NCI-H460 (cell line): ENCODE data around the gene FER. TPM values are rescaled to one million over a fixed set of nuclear protein-coding genes. Genes with fewer than 3 reads are reported as not detected.
"Not testable (repeated sequence)": the region's sequence is repeated elsewhere in the genome, so short reads cannot be mapped to it uniquely, and the experiment has no call there.

Experiments
- DNase-seq: peaks from one replicate; pipeline ENCODE4 v3.0.0-alpha.2; 2016; ENCODE audit warnings: low read depth; ENCODE audit errors: extremely low read depth
- total RNA-seq: library from RNA; depleted of rRNA; stranded (reverse); fragments of >200 nt; shearing (Covaris generic); gene quantifications from 2 replicates; pipeline ENCODE4 v1.2.3, GENCODE V29; 2014

The FER gene
- total RNA-seq, 1 experiment from 2014 or later: 14.4 TPM

DNA sequence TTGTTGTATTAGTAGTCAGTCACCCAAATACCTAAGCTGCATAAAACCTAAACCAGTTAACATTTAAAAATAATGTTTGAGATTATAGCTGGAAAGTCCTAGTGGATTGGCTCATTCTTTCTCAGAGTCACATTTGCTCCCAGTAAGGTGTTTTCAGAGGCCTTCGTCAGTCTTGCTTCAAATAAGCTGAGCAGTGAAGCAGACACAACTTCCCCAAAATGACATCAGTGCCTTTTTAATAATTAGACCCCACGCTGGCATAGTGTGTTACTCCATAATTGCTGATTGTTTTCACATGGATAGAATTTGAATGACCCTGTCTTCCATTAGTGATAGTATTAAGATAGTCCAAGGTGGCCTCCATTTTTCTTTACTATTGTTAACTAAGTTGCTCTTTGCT lies 416.3 kb downstream of the FER start:
- no peak for DNase-seq

DNA sequence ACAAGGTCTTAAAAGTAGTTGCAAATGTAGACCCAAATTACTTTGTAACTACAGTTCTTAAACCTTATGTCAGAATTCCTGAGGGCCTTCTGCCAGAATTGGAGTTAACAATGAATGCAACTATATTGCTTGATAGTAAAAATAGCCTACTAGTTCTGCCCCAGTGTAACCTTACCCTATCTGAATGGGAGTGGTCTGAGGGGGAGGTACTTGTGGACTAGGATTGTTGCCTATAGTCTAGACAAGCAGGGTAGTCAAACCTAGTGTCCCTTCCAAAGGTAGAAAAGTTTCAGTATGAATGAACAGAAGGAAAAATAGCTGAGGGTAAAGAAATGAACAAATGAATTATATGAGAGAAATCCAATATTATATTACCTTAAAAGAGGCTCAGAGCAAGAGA lies 419.9 kb downstream of the FER start:
- no peak for DNase-seq

DNA sequence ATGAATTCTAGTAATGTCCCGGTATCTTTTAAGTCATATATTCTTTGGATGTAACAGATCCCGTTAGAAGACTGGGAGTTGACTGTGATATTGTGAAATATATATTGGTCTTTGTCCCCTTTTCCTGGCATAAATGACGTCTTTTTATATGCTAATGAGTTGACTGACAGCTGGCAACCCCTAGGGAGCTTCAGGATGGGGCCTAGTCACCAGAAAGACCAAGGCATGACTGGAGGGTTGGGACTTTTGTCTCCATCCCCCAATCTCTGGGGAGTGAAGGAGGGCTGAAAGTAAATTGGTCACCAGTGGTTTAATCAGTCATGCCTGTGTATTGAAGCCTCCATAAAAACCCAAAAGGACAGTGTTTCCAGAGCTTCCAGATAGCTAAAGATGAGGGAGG lies 420.5 kb downstream of the FER start:
- DNase-seq: no peak

DNA sequence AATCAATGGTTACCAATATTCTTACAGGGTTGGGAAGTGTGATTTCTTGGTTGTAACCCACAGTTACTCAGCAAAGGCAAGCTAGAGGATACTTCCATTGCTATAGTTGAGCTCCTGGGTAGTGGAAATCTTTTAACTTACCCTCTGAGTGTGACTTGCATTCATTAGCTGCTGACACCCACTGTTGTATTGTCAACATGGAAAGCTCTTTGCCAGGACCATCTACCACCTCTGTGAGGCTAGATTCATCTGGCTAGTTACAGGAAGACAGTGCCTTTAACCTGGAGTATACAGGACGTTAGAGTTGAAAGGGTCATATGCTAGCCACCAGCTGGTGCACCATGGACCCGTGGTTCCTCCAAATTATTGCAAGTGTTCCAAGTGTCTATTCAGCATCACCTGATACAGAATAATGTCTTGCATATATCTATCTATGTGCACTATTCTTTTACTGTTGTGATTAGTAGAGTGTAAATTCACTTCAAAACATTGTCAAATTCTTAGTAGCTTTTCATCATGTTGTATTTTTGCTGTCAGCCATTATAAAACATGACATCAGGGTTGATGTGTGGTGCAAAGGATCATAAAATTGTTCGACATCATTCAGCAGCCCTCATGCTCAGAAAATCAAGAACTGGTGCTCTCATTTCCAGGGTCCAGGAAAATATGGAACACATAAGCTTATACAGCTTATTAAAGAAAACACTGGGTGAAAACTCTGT lies 423.1 kb downstream of the FER start:
- DNase-seq: no peak

DNA sequence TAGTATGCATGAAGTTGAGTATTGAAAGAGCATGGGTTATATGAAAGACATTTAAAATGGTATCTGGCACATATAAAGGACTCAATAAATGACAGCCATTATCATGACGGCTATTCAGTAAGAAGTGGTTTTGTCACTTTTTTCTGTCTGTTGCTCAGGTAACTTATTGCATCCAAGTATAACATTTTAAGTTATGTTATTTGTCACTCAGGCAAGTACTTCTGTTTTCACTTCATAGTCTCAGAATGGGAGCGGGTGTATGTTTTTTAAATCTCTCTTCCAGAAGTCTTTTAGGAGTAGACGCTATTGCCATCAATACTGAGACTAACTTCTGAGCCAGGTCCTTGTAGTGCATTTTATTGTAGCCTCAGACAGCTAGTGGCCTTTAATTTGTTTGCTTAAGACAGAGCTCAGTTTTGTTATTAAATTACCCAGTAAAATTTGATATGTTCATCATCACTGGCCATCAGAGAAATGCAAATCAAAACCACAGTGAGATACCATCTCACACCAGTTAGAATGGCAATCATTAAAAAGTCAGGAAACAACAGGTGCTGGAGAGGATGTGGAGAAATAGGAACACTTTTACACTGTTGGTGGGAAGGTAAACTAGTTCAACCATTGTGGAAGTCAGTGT lies 423.9 kb downstream of the FER start:
- not testable (repeated sequence) for DNase-seq

DNA sequence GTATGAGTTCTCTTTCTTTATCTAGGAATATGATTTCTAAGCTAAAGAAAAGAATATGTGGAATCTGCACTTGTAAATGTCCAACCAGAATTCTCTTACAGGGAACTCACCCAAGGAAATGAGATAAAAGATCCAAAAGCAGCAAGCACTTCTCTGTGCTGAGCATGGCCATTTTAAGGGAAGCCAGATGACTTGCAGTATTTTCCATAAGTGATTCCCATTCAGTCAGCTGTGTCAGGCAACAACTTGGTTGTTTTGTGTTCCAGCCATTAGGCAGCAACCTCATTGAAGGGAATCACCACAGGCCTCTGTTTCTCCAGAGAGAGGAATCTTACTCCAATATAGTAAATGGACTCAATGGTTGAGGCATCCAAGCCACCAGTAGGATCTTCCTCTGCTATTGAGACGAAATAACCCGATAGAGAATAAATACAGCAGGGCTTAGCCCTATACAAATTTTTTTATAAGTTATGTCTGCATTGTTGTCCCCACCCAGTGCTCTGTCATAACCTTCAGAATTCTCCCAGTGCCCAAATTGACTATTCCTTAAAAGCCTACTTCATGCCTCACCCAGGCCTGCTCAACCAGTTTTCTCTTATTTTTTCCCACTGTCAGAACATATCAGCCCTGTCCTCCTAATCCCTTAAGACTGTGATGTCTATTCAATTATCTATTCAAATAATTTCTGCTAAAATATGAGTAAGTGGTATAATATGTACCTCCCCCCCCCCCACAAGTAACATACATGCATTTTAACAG lies 425.5 kb downstream of the FER start:
- no peak for DNase-seq

DNA sequence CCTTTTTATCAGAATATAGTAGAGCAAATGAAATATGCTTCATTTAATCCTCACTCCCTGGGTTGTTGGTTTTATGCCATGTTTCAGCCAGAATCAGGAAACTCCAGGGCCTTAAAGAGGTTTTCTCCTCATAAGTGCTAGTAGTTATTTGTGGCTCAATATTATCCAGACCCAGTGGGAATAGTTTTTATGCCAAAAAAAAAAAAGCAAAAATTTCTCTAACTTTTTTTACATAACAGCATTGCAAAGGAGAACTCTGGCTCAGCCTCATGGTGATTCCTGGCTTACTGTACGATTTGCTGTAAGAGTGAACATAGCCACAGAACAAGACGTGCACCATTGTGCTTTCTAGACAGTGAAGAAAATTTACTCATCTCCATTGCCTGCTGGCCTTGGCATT lies 429.5 kb downstream of the FER start:
- DNase-seq: no peak

DNA sequence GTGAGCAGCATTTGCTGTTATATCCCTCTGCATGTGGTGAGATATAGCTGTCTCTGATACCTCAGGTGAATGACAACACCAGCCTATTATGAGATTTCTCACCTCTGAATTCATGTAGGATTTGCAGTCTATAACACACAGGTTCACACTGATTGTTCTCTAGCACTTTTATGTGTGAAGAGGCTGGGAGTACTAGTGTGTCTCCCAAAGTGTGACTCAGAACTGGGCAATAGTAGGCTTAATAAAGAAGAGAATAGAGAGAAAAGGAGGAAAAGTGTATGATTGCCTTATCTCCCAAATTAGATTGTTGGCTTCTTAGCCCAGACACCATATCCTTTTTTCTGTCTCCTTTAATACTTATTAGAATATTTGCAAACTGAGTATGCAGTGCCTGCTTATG lies 430.1 kb downstream of the FER start:
- DNase-seq: no peak

DNA sequence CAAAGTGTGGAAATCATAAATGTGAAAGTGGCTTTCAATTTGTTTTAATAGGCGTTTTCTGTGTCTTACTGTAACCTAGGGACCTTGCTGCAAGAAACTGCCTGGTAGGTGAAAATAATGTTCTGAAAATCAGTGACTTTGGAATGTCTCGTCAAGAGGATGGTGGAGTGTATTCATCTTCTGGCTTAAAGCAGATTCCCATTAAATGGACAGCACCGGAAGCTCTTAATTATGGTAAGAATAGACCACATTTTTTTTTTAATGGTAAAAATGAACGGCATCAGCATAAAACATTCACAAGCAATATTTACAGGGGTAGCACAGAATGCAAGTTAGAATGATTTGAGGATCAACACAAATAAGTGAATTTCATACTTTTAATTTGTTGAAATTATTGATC lies 433.0 kb downstream of the FER start:
- DNase-seq: no peak

DNA sequence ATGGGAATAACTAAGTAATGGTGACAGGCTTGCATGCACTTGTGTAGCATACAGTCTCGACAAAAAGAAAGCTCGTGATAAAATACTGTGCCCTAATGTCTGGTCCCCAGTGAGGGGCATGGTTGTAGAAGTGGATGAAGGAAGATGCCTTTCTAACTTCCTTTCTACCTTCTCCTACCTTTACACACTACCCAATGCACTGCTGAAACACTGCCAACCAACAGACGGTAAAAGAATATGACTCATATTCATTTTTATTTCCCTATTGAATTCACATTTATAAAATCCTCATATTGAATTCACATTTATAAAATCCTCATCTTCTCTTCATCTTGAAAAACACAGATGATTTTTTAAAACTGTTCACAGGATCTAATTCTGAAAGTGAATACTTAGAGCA lies 439.1 kb downstream of the FER start:
- no peak for DNase-seq

DNA sequence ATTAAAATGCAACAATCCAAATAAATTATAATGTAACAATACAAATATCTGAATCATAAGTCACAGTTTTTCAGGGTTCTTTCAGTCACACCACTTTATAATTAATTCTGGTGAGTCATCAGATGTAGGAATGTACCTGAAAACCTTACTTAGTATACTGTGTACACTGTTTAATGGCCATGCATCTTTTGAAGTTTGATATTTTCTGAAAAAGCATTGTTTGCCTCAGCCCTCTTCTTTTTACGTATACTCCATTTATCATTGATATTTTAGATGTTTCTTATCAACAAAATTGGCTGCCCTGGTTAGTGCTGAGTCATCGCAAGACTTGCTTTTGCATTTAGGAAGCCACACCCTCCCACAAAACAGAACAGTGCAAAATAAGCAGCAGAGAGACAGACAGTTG lies 443.5 kb downstream of the FER start:
- DNase-seq: peak; percentile 58

DNA sequence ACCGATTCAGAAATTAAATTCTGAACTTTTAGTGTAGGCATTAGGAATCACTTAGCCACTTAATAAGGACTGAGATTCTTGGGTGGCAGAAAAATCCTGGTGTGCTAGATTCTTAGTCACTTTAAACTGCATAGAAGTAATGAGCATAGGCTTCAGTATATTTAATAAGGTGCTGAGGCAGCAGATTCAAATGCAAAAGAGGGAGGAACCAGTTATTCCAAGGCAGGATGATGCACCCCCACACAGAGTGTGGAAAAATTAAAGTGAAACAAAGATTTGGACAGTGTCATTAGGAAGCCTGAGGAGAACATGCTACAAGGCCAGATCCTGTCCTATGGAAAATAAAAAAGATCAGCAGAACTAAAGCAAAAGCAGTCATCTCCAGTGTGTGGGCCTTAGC lies 444.3 kb downstream of the FER start:
- DNase-seq: no peak

DNA sequence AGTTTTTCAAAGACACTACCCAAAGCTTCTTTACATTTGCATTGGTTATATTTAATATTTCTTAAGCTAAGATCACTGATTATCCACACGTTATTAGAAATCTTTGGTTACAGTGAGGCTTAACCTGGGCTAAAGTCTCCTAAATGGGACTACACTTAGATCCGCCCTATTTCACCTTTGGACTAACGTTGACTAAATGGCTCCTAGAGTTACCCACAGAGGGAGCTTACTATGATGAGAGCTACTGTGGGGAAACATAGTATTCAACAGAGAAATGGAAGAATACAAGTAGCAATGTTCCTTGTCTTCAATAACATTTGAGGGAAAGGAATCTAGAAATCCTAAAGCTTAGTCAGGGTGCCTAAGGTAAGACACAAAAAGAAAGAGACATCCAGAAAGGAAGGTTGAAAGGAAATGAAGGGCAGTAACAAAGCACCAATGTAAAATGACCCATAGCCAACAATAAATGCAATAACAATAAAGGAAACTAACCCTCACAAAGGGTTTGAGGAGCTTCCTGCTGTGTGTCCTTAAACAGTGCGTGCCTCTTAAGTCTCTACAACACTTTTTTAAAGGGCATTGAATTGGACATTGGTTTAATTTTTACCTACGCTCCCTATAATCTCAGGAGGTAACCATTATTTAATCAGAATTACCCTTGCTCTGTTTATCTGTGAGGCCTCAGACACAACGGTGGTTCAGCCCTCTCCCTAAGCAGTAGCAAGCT lies 445.0 kb downstream of the FER start:
- no peak for DNase-seq

DNA sequence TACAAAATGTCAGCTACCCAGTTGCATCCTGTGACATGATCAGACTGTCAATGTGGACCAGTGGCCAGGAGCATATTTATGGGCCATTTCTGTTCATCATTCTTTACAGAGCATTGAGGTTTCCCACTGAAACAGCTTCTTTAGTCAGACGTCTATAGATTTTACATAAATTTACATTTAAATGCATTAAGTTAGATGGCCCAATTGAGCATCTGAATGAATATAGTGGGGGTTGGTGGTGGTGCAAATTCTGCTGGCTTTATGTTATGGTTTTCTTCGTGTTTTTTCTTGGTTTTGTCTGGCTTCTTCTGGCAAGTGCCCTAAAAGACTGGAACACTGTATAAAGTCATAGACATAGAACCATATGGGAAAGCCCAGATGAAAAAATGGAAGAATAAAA lies 448.0 kb downstream of the FER start:
- no peak for DNase-seq

DNA sequence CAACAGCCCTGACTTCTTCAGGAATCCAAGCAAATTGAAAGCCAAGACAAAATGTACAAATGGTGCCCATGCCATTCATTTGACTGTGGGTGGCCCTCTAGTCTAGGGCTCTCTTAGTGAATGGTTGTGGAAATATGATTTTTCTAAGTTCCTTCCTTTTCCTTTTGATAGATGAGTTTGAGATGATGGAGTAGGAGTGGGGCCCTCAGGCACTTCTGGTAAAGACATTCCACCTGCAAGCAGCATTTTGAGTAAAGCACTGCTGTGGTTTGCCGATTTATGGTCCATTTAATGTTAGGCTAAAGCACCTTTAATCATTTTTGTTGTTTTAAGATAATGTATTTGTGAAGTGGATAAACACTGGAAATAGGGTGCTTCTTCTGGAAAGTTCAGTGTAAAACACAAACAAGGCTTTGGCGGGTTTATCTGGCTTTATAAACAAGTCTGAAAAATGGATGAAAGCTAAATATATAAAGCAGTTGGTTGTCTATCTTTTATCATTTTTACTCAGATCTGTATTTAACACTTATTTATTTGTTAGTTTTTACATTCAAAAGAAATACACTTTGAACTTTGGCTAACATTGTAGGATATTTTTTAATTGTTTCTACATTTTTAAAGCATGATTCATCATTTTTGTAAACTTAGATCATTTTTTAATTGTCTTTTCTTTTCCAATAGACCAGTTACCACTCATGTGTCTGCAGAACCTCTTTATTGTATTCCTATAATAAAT lies 448.6 kb downstream of the FER start:
- no peak for DNase-seq

DNA sequence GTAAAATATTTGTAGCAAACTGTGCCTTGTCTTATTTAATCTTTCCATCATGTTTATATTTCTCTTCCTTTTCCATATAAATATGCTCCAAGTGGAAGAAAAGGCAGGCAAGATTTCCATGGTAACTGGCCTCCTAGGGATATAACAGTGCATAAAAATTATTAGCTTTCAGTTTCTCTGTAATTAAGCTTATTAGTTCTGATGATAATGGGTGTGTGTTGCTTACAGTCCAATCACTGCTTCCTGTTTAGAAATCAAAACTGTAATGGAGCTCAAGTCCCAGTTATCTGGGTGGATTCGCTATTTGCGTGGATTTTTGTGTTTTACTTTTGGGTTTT lies 449.1 kb downstream of the FER start:
- DNase-seq: no peak

DNA sequence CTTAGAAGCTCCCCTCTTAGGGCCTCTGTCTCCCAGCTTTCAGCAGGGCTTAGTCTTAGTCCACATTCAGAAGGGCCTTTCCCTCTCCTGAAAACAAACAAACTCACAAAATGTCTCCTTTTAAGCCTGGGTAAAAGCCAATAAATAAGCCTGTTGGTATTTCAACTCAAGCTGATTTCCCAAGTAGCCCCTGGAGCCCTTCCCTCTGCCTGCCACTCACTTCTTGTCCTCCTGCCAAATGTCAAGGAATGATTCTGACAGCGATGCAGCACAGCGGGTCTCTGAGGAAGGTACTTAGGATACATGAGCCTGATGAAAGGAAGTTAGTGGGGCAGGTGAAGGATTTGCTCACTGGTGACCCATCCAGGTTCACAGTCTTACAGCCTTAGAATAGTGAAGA lies 451.6 kb downstream of the FER start:
- DNase-seq: no peak

DNA sequence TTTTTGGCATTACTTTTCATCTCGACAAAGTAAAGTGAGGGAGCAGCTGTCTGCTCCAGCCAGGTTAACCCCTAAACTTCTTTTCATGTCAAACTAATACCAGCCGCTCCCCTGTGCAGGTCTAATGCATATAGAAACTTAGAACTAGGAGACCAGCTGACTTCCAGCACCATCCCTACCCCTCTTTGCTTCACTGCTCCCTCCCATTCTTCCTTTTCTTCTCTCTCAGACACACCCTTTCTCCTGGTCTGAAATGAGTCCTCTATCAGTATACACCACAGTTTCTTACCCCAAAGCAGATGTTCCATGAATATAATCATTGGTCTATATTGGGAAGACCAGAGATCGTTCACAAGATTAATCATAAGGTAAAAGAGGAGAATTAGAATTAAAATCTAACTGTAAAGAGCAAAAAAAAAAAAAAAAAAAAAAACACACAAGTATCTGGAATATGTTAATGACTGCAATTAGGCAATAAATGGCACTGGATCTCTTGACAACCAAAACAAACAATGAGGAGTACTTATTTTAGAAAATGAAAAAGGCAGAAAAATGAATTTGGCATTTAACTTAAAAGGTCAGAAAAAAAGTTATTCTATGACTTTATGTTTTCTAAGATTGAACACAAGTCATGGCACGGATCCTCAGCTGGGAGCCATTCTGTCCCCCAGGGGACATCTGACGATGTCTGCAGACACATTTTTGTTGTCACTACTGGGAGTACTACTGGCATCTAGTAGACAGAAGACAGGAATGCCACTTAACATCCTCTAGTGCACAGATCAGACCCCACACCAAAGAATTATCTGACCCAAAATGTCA lies 452.3 kb downstream of the FER start:
- DNase-seq: no peak

DNA sequence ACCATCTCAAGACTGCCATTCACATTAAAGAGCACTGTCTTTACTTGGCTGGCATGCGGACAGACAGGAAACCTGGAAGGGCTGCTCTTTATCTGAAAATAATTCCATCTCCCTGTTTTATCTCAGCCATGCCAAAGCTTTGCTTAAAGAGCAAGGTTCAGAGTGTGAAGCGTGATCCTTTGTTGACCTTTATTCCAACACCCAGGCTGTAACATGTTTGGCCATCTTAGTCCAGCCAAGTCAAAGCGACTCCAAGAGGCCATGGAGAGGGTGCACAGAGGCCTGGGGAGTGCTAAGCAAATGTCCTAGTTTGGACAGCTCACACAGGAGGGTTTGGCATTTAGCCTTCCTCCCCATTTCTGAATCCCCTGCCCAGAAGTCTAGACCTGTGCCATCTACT lies 467.3 kb downstream of the FER start:
- DNase-seq: no peak

DNA sequence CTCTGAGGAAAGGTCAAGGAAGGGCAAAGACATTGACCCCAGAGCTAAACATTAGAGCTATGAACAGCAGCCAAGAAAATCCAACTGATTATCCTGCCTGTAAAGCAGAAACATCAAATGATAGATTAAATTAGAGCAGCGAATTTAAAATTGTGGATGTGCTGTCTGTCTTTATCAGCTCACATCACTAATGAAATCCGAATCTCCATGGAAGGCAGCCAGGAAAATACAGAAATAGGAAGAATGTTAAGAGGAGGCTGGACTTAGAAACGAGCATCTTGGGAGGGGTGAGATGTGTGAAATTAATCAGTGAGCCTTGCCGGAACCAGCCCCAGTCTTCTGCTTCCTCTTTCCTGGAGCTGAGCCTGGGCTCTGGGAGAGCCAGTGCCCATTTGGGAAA lies 471.1 kb downstream of the FER start:
- DNase-seq: no peak
